ENCODE results near the gene LRRC4C. TPM values are rescaled to one million over a fixed set of nuclear protein-coding genes. Genes with fewer than 3 reads are reported as not detected.

The LRRC4C gene
- total RNA-seq, 1 experiment from 2014 or later = 0.13 TPM

- H4K91ac ChIP-seq (ENCODE audit: insufficient read length, low read depth, low read length) = no peak overlapping the region
- H3K4me1 Mint-ChIP-seq = peaks cover 0 to 6% of the 10 kb centered on the region in 2 experiments; a peak in 1 of 4 replicates
- H3K14ac ChIP-seq (ENCODE audit: insufficient read depth, low read length) = no peak overlapping the region
- H3K79me1 ChIP-seq (ENCODE audit: insufficient read depth, low read depth, low read length, poor library complexity, severe bottlenecking) = no peaks in the 10 kb centered on the region
- no peaks in the 10 kb centered on the region; the same call in 1 of the 2 replicates for H3K4me1 ChIP-seq (ENCODE audit: insufficient read depth, low read length)
- H3K9ac ChIP-seq (ENCODE audit: extremely low read depth, insufficient read length, low read length) = no peak overlapping the region
- no peaks in the 10 kb centered on the region for H3K23me2 ChIP-seq (ENCODE audit: insufficient read length, low read depth, low read length, poor library complexity, severe bottlenecking)
- H2BK12ac ChIP-seq (ENCODE audit: insufficient read length, low read depth, low read length) = no peak overlapping the region
- H3K4me3 Mint-ChIP-seq = no peak overlapping the region
- H2BK15ac ChIP-seq (ENCODE audit: low read depth, low read length) = no peak overlapping the region
- no peak overlapping the region for H3K4ac ChIP-seq (ENCODE audit: low read depth, low read length)
- H3K9me3 ChIP-seq (ENCODE audit: control insufficient read depth, low read depth, low read length) = no peaks in the 10 kb centered on the region
- H4K8ac ChIP-seq (replicated peaks; ENCODE audit: insufficient read length, low read depth, low read length) = no peak overlapping the region
- no peaks in the 10 kb centered on the region for H3K27me3 Mint-ChIP-seq (ENCODE audit: low read depth)
- H3K79me2 ChIP-seq (ENCODE audit: insufficient read depth, low read length) = no peaks in the 10 kb centered on the region
- no peak overlapping the region for H3K18ac ChIP-seq (ENCODE audit: insufficient read length, low read depth, low read length)
- no peak overlapping the region for H3K4me2 ChIP-seq (ENCODE audit: insufficient read depth, insufficient read length, low read length)
- no peaks in the 10 kb centered on the region; a peak in 1 of 5 replicates for H3K9me3 Mint-ChIP-seq
- H3K23ac ChIP-seq (ENCODE audit: insufficient read length, low read depth, low read length) = no peak overlapping the region
- no CpG with 5 or more reads among the region's 6 CpGs for WGBS (ENCODE audit: extremely low coverage, insufficient read length, low lambda C conversion rate)
- no peak overlapping the region for H3K56ac ChIP-seq (ENCODE audit: insufficient read length, low read depth, low read length)
- H2BK120ac ChIP-seq (ENCODE audit: low read depth, low read length, poor library complexity, severe bottlenecking) = no peak overlapping the region
- TF ChIP-seq, protein P1, sequence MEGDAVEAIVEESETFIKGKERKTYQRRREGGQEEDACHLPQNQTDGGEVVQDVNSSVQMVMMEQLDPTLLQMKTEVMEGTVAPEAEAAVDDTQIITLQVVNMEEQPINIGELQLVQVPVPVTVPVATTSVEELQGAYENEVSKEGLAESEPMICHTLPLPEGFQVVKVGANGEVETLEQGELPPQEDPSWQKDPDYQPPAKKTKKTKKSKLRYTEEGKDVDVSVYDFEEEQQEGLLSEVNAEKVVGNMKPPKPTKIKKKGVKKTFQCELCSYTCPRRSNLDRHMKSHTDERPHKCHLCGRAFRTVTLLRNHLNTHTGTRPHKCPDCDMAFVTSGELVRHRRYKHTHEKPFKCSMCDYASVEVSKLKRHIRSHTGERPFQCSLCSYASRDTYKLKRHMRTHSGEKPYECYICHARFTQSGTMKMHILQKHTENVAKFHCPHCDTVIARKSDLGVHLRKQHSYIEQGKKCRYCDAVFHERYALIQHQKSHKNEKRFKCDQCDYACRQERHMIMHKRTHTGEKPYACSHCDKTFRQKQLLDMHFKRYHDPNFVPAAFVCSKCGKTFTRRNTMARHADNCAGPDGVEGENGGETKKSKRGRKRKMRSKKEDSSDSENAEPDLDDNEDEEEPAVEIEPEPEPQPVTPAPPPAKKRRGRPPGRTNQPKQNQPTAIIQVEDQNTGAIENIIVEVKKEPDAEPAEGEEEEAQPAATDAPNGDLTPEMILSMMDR (conservative IDR thresholded peaks at IDR 0.05) = no peak
- H3K27ac Mint-ChIP-seq = no peak overlapping the region
- no peaks in the 10 kb centered on the region for H3K27me3 ChIP-seq (ENCODE audit: insufficient read depth, low read length)
- peak overlapping the region; percentile 59 for H2AFZ ChIP-seq (ENCODE audit: low read length)
- no peak overlapping the region for H2AK5ac ChIP-seq (ENCODE audit: insufficient read length, low read length)
- DNase-seq = no peak
- H2BK5ac ChIP-seq (ENCODE audit: insufficient read length, low read length) = no peak overlapping the region
- H4K20me1 ChIP-seq (ENCODE audit: control insufficient read depth, insufficient read depth, insufficient read length) = no peaks in the 10 kb centered on the region
- no peak overlapping the region for H3T11ph ChIP-seq (ENCODE audit: low read length)
- no peak overlapping the region for H4K5ac ChIP-seq (ENCODE audit: insufficient read length, low read depth, low read length)
- H2BK20ac ChIP-seq (ENCODE audit: low read depth, low read length, poor library complexity, severe bottlenecking) = no peak overlapping the region
- no peaks in the 10 kb centered on the region for H3K36me3 Mint-ChIP-seq (ENCODE audit: insufficient read depth in 1 of 3, low read depth in 3 of 3)
- H3K27ac ChIP-seq (ENCODE audit: insufficient read length, low read depth, low read length) = no peak overlapping the region
Measured at GRCh38 chr11:40338739-40339138, 1120.7 kb downstream of the LRRC4C start.

All from H9 (cell line).